ES-I3 (cell line): Measurements from ENCODE around the gene CACNB1.
A peak's percentile ranks its signal among the peaks of the same experiment; 100 is the strongest.

Source experiments
- H3K36me3 ChIP-seq: 2 replicates; pipeline ENCODE4 v1.6.1; 2013; ENCODE audit warnings: mild to moderate bottlenecking, low read length, control low read depth, moderate library complexity; ENCODE audit not compliant: insufficient read depth
- H3K4me1 ChIP-seq: 2 replicates; pipeline ENCODE4 v1.6.1; 2013; ENCODE audit warnings: mild to moderate bottlenecking, control low read depth, low read length; ENCODE audit not compliant: insufficient read depth
- H3K9ac ChIP-seq: 2 replicates; pipeline ENCODE4 v1.6.1; 2013; ENCODE audit warnings: low read depth, mild to moderate bottlenecking, low read length, moderate library complexity
- H3K9me3 ChIP-seq: 2 replicates; pipeline ENCODE4 v1.6.1; 2013; ENCODE audit warnings: mild to moderate bottlenecking, low read length, moderate library complexity; ENCODE audit not compliant: control insufficient read depth, insufficient read depth

Gene CACNB1

GRCh38 chr17:39219647-39220154 lies 22.2 kb upstream of the CACNB1 start:
- Histone ChIP-seq H3K9me3 (no peaks in the 10 kb centered on the region), H3K4me1 (peaks cover 9% of the 10 kb centered on the region), H3K9ac (no peak overlapping the region), H3K36me3 (no peaks in the 10 kb centered on the region)

DNA sequence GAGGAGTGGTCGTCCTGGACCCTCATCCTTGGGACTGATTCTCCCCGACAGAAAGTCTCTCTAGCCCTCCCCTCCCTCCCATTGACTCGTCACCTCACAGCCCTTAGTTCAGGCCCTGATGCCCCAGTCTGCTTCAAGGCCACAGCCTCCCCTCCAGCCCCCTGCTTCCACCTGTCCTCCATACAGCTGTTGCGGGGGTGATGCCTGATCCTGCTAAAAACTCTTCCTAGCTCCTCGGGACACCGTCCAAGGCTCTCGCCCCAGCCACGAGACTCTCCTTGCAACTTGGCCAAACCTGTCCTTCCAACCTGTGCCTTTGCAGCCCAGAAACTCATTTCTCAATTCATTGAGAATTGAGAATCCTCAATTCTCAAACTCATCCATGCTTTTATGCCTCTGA lies 21.4 kb upstream of the CACNB1 start:
- H3K36me3 ChIP-seq: no peaks in the 10 kb centered on the region
- peaks cover 10% of the 10 kb centered on the region for H3K4me1 ChIP-seq
- no peaks in the 10 kb centered on the region for H3K9me3 ChIP-seq
- H3K9ac ChIP-seq: no peak overlapping the region

DNA sequence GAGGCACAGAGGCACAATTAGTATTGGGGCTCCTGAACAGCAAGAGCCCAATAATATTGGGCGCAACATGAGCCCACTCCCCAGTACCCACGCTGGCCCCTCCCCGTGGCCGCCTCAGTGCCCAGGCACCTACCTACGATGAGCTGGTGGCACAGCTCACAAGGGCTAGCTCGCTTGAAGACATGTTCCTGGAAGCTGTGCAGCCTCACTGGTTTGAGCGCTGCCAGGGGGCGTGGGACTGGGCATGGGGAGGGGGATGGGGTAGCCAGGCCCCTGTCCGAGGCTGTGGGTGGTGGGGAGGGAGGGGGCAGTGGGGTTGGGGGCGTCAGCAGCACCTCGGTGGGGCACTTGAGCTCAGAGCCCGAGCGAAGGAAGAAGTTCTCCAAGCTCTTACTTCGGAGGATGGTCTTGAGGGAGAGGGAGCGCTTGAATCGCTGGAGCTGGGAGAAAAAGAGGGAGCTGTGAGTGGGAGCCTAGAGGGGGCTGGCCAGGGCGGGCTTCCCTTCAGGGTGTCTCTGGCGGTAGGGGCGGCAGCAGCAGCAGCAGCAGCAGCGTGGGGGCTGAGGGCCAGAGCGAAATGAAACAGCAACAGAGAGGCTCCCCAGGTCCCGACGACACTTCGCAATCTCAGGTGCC lies 20.4 kb upstream of the CACNB1 start:
- no peaks in the 10 kb centered on the region for H3K9me3 ChIP-seq
- no peaks in the 10 kb centered on the region for H3K36me3 ChIP-seq
- H3K9ac ChIP-seq: no peak overlapping the region
- peaks cover 4% of the 10 kb centered on the region; the same call in 1 of the 2 replicates for H3K4me1 ChIP-seq

DNA sequence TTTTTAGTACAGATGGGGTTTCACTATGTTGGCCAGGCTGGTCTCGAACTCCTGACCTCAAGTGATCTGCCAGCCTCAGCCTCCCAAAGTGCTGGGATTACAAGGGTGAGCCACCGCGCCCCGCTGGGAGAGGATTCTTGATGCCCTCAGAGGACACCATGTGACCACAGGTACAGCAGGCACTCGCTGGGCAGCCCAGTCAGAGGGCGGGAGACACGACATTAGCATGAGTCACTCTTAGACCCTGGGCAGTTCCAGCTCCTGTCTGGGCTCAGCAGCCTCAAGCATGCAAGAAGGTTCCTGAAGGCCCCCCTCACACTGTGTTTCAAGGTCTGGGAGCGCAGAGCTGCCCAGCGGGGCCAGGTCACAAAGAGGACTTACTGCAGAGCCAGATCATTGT lies 16.4 kb upstream of the CACNB1 start:
- Histone ChIP-seq H3K4me1 (peaks cover 19% of the 10 kb centered on the region), H3K9ac (no peak overlapping the region), H3K9me3 (no peaks in the 10 kb centered on the region), H3K36me3 (no peaks in the 10 kb centered on the region)

DNA sequence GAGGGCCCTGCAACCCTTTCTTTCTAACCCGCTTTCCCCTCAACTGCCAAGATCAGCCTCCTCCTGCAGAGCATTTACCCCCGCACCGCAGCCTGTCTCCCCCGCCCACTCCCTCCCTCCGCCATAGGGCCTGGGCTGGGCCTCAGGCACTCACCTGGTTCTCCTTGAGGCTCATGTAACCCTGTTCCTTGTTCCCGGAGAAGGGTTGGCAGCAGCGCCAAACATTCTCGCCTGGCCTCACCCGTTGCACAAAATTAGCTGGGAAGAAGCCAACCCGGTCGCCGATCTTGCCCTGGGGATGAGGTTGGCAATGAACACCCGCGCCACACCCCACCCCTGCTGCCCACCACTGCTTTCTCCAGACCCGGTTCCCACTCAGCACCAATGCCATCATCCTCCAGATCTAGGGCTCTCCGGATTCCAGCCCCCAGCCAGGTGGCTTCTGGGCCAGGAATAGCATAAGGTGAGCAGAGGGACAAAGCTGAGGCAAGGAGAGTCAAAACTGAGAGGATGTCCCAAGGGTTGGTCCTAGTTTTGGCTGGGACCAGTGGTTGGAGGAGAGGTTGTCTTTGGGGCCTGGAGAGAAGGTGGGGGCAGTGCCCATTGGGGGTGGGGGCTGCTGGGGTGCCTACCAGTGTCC lies 15.5 kb upstream of the CACNB1 start:
- peaks cover 23% of the 10 kb centered on the region for H3K4me1 ChIP-seq
- H3K36me3 ChIP-seq: no peaks in the 10 kb centered on the region
- no peaks in the 10 kb centered on the region for H3K9me3 ChIP-seq
- no peak overlapping the region for H3K9ac ChIP-seq

- H3K4me1 ChIP-seq: peaks cover 23% of the 10 kb centered on the region
- no peaks in the 10 kb centered on the region for H3K36me3 ChIP-seq
- no peak overlapping the region for H3K9ac ChIP-seq
- no peaks in the 10 kb centered on the region for H3K9me3 ChIP-seq
Observed at GRCh38 chr17:39212195-39212810, 14.8 kb upstream of the CACNB1 start.

- H3K36me3 ChIP-seq: no peaks in the 10 kb centered on the region
- H3K4me1 ChIP-seq: peaks cover 23% of the 10 kb centered on the region
- peak overlapping the region; percentile 37 for H3K9ac ChIP-seq
- no peaks in the 10 kb centered on the region for H3K9me3 ChIP-seq
Observed at GRCh38 chr17:39210093-39210434, 12.6 kb upstream of the CACNB1 start.

- Histone ChIP-seq H3K4me1 (peaks cover 23% of the 10 kb centered on the region), H3K9ac (peak overlapping the region; percentile 37), H3K9me3 (no peaks in the 10 kb centered on the region), H3K36me3 (no peaks in the 10 kb centered on the region)
Observed at GRCh38 chr17:39209317-39210092, 12.0 kb upstream of the CACNB1 start.

GRCh38 chr17:39208893-39209292 lies 11.4 kb upstream of the CACNB1 start:
- H3K9ac ChIP-seq: no peak overlapping the region
- peaks cover 21% of the 10 kb centered on the region for H3K4me1 ChIP-seq
- no peaks in the 10 kb centered on the region for H3K9me3 ChIP-seq
- H3K36me3 ChIP-seq: peaks cover 3% of the 10 kb centered on the region; the same call in 1 of the 2 replicates

DNA sequence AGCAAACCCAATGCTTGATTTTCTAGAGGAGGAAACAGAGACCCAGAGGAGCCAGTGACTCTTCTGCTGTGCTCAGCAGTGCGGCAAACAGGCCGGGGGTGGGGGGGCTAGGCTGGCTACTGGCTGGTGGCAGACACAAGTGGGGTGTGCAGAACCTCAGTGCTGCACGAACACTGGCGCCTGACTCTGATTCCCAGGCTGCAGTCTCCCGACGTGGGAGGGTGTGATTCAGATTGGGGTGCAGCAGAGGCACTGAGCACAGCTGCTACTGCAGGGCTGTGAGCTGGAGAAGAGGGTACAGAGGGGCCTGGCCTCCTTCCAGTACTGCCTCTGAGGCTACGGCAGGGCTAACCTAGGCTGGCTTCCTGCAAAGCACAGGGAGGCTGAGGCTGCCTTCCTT lies 10.7 kb upstream of the CACNB1 start:
- H3K9ac ChIP-seq: no peak overlapping the region
- peaks cover 21% of the 10 kb centered on the region for H3K4me1 ChIP-seq
- no peaks in the 10 kb centered on the region for H3K9me3 ChIP-seq
- peaks cover 5% of the 10 kb centered on the region for H3K36me3 ChIP-seq

DNA sequence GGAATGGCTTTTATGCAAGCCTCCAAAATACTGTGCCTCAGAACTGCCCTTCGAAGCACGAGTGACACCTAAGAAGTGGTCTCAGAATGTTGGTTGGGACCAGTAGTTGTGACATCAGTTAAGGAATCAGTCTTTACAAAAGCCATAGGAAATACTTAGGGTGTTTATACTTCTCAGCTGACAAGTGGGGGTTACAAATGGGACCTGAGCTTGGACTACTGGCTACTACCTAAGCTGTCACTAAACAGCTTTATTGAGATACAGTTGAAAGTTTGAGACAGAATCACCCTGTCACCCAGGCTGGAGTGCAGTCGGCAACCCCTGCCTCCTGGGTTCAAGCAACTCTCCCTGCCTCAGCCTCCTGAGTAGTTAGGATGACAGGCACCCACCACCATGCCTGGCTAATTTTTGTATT lies 7.7 kb upstream of the CACNB1 start:
- Histone ChIP-seq H3K36me3 (peaks cover 24% of the 10 kb centered on the region), H3K9me3 (no peaks in the 10 kb centered on the region), H3K4me1 (peaks cover 14% of the 10 kb centered on the region), H3K9ac (no peak overlapping the region)

DNA sequence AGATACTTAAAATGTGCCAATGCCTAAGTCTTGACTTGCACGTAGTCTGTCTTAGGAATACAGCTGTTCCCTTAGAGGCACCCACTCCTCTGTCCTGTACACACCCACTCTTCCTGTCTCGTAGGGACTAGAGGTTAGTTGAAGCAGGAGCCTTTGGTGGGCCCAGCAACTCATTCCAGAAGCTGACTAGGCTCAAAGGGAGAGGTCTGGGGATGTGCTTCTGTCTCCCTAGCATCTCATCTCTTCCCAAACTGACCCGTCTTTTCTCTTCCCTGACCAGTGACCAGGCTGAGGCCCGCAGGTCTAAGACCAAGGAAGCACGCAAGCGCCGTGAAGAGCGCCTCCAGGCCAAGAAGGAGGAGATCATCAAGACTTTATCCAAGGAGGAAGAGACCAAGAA lies 6.8 kb upstream of the CACNB1 start:
- H3K9me3 ChIP-seq: no peaks in the 10 kb centered on the region
- peaks cover 24% of the 10 kb centered on the region for H3K36me3 ChIP-seq
- H3K9ac ChIP-seq: no peak overlapping the region
- H3K4me1 ChIP-seq: peaks cover 12% of the 10 kb centered on the region

- Histone ChIP-seq H3K9ac (peak overlapping the region; percentile 80), H3K36me3 (peaks cover 24% of the 10 kb centered on the region), H3K9me3 (no peaks in the 10 kb centered on the region), H3K4me1 (peaks cover 8% of the 10 kb centered on the region; the same call in 1 of the 2 replicates)
Observed at GRCh38 chr17:39200957-39201510, 3.6 kb upstream of the CACNB1 start.
